GM19467 (cell line): ENCODE data around the gene DDX51.
"Not testable (repeated sequence)": the region's sequence is repeated elsewhere in the genome, so short reads cannot be mapped to it uniquely, and the experiment has no call there.

Source experiments
- ATAC-seq: cut with Tn5 transposase; IDR thresholded peaks from one replicate; pipeline ENCODE4 v1.9.1; 2021; ENCODE audit warnings: mild to moderate bottlenecking, moderate library complexity; ENCODE audit not compliant: unreplicated experiment

Gene DDX51

DNA sequence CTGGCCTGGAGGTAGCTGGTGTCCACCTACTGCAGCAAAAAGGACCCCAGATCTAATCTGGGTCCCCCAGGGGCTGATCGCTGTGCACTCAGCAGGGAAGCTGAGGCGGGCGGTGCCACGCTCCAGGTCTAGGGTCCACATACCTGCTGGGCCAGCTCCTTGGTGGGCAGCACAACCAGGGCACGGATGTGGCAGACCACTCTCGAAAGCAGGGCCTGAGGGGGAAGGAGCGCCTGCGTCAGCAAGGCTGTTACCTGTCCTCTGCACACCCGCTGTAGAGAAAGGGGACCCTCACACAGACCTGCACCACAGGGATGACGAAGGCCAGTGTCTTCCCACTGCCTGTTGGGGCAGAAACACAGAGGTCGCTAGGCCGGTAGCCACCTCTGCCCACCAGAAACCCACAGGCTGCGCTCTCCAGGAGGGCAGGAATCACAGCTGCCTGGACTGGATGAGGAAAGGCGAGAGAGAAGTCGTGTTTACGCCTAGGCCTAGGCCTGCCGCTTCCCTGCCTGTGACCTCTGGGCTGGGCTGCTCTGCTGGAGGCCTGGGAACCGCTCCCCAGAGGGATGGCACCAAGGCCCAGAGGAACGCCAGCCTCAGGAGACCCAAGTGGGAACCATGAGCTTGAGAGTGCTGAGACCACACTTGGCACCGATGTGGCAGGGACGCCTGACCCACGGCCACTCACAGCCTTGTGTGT is 2.0 kb downstream of the DDX51 start:
- ATAC-seq = no peak

DNA sequence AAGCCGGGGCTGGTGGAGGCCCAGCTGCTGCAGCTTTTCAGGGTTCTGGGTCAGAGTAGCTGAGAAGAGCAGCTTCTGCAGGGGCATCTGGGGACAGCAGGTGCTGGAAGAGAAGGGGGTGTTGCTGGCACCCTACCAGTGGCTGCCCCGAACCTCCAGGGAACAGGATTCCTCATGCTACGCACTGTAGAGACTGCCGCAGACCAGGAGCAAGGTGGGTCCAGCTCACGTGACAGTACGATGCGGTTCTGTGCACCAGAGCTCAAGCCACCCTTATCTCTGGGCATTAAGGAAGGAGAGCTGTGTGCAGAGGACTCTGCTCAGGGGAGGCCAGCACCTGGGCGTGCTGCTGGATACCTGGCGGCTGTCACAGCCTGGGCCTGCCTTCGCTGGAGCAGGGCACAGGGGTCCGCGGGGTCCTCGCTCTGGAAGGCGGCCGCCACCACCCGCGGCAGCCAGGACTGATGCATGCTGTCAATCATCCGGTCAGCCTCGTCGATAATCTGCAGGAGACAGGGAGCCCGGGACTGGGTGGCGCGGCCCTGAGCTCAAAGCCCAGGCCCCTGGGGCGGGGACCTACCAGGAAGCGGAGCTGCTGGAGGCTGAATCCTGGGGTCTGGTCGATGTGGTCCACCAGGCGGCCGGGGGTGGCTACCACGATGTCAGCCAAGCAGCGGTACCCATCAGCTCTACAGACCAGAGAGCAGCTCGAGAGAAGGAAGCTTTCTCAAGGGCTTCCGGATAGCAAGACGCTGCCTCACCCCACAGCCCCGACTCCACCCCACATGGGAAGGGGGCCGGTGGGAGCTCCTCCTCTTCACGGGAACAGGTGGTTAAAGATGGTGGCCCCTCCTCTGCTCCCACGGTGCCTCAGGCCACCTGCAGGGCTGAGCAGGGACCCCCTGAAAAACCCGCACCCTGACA is 2.9 kb downstream of the DDX51 start:
- ATAC-seq = no peak

DNA sequence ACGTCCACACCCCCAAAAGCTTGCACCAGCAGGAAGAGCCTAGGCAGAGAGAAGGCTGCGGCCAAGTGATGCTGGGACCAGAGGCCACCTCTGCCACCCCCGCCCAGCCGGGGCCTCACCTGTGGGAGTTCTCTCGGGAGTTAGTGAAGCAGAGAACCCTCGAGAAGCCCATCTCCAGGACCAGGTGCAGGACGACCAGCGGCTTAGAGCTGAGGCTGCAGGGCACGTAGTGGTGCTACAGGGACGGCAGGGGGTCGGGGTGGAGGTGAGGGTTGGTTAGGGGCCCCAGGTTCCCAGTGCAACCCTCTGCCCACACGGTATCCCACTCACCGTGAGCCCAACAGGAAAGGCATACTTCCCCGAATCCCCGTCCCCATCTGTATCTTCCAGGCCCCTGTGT is 3.6 kb downstream of the DDX51 start:
- no peak for ATAC-seq

DNA sequence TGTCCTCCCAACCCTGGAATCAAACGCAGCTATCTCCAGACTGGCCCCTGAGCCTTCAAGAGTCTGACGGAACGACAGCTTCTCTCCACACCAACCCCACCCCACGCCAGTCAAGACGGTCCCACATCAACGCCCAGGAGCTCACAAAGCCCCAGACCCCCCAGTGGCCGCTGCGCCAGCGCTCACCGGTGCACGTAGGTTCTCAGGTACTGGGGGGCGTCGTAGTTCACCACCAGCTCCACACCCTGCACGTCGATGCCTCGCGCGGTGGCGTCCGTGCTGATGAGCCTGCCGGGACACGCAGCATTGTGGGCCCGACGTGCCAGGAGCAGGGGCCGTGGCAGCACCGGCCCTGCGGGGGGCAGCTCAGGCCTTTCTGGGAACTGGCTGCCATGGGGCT is 4.2 kb downstream of the DDX51 start:
- no peak for ATAC-seq

DNA sequence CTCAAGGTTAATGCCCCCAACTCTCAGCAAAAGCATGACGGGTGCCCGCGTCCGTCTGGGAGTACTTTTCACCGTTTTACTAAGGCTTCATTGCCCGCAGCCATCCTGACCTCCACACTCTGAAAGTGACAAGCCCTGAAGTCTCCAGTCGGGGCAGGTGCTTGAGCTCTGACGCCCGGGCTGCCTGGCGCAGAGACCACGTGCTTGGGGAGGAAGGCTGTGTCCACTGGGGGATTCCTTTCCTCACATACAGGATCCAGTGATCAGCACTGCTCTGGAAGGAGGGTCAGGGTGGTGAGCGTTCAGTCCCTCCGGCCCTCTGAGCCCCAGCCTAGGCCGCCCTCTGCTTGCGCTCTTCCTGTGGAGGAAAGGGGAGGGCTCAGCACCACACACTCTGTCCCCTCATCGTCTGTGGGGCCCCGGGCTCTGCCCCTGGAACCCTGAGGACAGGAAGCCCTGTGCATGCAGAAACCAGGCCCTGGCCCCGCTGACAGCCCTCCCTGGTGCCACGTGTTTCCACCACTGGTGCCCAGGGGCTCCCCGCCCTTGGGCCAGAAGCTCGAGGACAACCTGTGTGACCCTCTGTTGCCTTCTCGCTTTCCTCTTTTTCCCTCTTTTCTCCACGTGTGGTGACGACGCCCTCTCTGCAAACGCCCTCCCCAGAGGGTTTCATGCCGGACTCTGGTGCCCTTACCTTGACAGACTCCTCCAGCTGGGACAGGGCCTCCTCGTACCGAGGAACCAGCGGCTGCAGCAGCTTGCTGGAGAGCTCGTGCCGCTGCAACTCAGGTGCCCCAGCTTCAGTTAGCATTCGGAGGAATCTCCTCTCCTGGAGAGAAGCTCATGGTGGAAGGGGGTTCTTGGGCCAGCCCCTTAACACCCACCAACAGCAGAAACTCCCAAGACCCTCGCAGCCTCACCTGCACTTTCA is 4.9 kb downstream of the DDX51 start:
- ATAC-seq = no peak

DNA sequence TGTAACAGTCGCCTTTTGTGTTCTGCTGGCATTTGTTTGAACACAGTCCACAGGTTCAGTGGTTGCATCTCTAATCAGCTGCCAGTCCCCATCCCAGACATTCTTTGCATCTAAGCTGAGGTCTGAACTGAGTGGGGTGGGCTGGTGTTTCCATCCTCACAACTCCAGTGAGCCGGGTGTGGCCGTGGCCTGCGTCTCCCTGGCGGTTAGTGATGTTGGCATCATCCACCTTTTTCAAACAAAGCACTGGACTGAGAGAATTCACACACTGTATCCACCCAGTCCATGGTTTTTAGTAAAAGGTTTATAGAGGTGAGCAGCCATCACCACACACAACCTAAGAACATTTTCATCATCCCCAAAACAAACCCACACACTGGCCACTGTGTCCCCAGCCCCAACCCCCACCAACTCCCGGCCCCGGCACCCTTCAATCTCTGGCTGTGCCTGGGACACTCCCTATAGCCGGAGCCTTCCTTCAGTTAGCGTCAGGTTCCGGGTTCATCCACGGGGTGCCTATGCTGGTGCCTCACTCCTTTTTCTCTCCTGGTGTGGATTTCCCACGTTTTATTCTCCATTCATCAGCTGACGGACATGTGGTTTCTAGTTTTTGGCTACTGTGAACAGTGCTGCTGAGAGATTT is 6.5 kb downstream of the DDX51 start:
- ATAC-seq = no peak

DNA sequence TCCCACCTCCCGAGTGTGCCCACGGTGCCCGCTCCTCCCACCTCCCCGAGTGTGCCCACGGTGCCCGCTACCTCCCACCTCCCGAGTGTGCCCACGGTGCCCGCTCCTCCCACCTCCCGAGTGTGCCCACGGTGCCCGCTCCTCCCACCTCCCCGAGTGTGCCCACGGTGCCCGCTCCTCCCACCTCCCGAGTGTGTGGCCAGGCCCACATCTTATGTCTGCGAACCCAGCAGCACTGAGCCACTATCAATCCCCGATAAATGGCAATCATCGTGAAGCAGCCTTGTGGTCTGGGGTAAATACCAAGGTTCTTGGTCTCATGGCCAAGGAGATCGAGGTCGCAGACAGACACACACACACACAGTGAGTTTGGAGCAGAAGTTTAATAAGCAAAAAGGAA is 7.9 kb downstream of the DDX51 start:
- ATAC-seq = not testable (repeated sequence)

DNA sequence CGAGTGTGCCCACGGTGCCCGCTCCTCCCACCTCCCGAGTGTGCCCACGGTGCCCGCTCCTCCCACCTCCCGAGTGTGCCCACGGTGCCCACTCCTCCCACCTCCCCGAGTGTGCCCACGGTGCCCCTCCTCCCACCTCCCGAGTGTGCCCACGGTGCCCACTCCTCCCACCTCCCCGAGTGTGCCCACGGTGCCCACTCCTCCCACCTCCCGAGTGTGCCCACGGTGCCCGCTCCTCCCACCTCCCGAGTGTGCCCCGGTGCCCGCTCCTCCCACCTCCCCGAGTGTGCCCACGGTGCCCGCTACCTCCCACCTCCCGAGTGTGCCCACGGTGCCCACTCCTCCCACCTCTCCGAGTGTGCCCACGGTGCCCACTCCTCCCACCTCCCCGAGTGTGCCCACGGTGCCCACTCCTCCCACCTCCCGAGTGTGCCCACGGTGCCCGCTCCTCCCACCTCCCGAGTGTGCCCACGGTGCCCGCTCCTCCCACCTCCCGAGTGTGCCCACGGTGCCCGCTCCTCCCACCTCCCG is 9.4 kb downstream of the DDX51 start:
- ATAC-seq = not testable (repeated sequence)

DNA sequence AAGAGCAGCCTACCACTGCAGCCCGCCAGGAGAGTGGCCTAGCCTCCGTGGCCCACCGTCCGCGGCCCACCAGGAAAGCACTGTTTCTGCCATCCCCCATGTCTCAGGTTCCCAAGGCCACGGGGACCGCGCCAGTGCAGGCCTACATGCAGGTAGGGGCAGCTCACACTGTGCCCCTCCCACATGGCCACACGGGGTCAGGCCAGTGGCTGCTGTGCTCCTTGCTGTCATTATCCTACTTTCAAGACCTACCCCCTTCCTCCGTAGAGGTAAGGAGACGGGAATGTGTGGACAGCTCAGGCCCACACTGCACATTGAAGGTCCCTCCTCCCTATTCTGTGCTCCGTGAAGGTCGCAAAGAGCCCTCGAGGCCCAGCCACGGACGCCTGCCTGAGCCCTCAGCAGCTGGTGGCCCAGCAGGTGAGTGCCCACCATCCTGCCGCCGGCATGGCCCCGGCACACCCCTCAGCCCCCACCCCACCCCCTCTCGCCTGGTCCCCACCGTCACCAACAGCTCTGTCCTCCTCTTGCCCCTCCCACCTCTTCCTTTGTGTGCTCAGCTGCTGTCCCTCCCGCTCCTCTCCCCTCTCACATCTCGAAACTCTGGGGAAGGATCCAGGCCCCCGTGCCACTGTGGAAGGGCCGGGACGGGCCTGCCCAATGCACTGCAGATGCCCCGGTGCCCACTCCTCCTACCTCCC is 10.0 kb downstream of the DDX51 start:
- no peak for ATAC-seq

DNA sequence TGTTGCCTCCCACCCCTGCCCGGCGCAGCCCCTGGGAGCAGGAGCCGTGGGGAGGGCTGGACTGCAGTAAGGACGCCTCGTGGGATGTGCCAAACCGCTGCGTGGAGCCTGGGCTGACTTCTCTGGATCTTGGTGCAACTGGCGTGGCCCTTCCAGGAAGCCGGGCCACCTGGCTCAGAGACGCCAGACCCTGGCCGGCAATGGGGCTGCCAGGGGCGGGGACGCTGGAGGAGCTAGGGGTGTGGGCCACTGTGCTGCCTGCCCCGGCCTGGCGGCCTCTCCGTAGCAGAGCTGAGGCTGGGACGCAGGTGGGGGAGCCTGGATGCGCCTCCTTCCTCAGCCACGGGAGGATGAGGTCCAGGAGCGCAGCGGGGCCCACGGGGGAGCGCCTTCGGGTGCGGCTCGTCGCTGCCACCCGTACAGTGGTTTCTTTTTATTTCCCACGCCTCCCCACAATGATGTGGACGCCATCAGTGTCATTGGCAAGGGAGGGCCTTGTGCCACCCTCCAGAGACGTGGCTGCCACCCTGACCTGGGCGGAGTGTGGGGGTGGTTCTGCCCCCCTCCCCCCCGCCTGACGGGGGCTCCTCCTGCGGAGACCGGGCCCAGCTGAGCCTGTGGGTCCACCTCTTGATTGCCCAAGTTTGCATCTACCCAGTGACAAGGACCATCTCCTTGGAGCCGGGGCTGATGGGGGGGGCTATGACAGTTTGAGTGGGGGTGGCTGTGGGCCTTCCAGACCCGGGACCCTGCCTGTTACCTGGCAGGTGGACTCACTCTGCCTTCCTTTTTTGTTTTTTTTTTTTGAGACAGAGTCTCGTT is 11.3 kb downstream of the DDX51 start:
- no peak for ATAC-seq

DNA sequence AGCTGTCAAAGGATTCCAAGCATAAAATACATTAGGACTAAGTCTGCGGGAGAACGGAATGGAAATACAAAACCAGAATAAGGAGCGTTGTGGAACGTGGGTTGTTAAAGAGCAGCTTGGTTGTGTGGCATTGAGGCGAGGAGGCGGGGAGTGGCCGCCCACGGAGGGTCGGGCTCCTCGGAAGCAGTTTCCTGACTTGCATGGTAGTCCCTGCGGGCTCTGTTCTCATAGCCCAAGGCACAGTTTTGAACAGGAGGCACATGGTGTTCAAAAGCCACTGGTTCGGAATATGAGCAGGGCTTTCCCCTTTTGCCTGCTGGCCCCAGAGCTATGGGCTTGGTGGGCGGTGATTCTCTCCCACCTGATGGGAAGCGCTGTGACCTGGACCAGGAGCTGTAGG is 12.2 kb downstream of the DDX51 start:
- no peak for ATAC-seq

DNA sequence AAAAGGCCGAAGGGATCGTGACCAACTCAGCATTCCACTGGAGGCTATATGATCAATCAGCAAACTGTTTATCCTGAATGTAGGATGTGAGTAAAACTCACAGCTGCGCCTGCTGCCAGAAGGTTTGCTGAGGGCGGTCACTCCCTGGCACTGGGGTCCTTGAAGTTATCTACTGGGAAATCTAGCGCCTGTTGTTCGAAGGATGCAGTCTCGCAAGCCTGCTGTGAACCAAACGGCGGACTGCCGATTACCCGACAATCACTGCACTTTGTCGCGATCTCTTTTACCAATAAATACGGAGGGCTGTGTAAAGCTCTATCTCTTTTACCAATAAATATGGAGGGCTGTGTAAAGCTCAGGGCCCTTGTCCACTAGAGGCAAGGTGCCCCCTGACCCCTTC is 12.9 kb downstream of the DDX51 start:
- ATAC-seq = no peak

DNA sequence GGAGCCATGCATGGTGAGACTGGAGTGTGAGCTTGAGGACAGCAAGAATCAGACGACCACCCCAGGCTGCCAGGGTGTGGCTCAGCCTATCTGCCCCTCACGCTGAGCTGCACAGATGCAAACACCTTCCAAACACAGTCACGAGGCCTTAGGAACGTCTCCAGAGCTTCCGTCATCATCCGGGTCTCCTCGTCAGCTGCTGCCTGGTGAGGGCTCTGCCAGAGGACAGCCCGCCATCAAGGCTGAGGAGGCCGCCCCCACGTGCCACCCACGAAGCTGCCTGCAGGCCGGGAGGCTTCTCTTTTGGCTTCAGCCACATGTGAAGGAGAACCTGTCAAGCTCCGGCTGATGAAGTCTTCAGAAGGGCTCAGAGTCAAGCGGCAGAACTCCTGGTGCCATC is 13.4 kb downstream of the DDX51 start:
- ATAC-seq = no peak

DNA sequence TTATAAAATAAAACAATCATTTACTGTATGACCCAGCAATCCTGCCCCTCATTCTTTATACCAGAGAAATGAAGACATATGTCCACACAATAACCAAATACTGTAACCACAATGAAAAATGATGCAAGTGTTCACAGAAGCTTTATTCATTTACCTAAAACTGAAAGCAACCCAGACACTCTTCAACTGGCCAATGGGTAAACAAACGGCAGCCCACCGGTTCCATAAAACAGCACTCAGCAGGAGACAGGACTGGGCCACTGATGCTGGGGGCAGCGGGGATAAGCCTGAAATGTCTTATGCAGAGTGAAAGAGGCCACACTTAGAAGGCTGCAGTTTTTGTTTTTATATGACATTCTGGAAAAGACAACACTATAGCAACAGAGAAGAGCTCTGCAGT is 15.1 kb downstream of the DDX51 start:
- no peak for ATAC-seq

DNA sequence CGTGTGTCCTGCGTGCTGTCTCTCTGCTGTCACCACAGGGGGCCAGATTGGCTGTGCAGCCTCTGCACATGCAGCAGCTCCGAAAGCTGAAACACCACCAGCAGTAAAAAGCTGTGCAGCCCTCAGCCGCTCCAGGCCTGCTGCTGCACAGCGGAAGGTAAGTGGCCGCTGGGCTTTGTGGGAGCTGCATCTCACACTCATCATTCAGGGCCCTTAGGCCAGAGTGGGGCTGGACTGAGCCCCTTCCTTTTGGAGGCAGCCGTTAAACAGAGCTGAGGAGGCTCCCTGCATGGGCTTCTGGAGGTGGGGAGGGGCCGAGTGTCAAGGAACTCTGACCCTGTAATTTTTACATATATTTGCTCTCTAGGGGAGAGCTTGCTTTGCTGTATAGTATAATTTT is 17.1 kb downstream of the DDX51 start:
- ATAC-seq = no peak

DNA sequence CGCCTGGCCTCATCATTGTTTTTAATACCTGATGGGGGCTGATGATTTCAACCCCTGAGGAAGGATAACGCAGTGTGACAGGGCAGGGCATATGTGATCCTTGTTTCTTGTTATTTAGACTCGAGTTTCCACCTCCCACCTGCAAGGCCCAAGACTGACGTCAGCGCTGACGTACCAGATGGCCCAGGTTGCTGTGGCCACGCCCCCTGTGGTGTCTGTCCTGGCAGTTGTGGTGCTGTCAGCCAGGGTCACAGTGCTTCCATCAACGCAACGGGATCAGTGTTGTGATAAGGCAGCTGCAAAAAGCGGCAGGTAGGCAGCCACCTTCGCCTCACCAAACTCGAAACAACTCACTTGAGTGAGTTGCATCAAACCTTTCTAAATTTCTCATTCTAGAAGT is 18.4 kb downstream of the DDX51 start:
- ATAC-seq = no peak

DNA sequence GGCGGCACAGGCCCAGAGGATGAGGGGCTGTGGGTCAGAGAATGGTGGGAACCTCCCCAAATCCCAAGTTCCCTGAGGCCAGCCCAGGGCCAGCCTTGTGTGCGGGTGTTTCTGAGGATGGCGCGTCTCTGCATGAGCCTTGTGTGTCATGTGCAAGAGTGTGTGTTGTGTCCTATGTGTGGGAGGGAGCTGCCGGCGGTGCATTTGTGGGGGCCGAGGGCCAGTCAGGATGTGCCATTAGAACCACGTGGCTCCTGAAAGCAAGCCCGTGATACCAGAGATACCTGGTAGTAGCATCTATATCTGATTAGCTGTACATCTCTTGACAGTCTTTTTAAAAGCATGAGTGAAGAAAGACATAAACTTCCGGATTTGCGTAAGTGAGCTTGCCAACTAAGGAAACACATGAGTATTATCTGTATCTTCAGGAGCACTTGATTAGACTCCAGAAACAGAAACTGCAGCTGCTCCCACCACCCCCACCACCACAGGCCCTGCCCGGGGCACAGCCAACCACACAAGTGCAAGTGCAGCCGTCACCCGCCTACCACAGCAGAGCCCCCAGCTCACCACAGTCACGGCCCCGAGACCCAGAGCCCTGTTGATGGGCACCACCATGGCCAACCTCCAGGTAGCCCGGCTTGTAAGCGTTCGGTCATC is 19.2 kb downstream of the DDX51 start:
- no peak for ATAC-seq

DNA sequence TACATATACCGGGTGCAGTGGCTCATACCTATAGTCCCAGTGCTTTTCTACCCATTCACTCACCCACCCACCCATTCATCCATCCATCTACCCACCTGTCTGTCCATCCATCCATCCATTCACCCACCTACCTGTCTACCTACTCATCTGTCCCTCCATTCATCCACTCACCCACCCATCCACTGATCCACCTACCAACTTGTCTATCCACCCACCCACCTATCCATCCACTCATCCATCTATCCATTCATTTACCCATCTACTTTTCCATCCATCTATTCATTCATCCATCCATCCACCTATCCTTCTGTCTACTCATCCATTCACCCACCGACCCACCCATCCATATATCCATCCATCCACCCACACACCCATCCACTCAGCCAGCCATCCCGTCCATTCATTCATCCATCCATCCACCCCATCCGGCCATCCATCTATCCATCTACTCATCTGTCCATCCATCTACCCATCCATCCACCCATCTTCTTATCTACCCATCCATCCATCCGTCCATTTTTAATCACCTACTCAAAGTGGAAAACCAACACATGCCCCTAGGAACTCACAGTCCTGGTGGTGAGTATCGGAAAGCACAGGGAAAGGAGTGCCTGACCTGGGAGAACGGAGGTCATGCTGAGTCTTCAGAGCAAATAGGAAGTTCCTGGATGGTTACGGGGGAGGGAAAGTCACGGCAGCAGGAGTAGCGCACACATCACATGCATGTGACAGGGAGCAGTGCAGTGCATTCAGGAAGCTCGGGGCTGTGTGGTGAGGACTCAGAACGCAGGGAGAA is 20.0 kb downstream of the DDX51 start:
- no peak for ATAC-seq
